GM21529 (cell line): ENCODE measurements around the gene DTNB.
"Not testable (repeated sequence)": the region's sequence is repeated elsewhere in the genome, so short reads cannot be mapped to it uniquely, and the experiment has no call there.

Experiments used
- ATAC-seq: cut with Tn5 transposase; IDR thresholded peaks from one replicate; pipeline ENCODE4 v1.9.1; 2021; ENCODE audit not compliant: unreplicated experiment

DTNB gene

DNA sequence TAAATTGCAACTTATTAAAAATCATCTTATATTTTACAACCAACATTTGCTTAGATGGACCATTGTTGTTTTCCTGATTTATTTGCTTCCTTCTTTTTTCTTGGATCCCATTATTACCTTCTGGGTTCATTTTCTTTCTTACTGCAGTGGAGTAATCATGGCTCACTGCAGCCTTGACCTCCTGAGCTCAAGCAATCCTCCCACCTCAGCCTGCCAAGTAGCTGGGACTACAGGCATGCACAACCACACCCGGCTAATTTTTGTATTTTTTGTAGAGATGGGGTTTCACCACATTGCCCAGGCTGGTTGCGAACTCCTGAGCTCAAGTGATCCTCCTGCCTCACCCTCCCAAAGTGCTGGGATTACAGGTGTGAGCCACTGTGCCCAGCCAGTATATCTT is 123.8 kb downstream of the DTNB start:
- ATAC-seq, result not testable (repeated sequence)

DNA sequence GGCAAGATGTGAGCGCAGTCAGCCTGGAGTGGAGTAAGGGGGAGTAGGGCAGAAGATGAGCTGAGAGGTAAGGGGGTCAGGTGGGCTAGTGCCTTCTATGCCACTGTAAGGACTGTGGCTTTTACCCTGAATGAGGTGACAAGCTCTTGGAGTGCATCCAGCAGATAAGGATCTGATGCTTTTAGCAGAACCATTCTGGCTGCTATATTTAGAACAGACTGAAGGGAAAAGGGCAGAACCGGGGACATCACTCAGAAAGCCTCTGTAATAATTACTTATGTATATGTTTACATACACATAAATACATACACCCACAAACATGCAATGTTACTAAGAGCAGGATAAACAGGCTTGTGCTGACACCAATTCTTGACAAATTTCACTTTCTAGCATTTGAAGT is 124.8 kb downstream of the DTNB start:
- no peak for ATAC-seq

DNA sequence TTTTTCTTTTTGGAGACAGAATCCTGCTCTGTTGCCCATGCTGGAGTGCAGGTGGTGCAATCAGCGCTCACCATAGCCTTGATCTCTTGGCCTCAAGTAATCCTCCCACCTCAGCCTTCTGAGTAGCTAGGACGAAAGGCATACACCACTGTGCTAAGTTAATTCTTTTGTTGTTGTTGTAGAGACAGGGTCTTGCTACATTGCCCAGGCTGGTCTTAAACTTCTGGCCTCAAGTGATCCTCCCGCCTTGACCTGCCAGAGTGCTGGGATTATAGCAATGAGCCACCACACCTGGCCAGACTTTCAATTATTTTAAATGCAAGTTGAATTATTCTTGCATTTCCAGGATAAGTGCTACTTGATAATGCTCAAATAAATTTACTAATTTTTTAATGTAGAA is 126.5 kb downstream of the DTNB start:
- no peak for ATAC-seq

DNA sequence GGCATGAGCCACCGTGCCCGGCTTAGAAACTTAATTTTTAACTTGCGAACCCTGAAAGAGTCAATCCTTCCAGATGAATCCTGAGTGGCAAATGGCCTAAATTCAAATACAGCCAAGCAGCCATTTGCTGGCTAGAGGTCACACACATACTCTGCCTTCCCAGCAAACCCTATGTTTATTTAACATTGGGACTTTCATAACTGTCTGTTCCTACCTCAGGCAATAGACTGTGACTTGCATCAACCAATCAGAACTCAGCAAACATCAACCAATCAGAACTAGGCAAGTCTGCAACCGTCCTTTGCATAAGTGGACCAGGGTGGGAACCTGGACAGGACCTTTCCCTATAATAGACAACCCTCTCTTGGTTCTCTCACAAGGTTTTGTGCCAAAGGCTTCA is 127.5 kb downstream of the DTNB start:
- no peak for ATAC-seq

DNA sequence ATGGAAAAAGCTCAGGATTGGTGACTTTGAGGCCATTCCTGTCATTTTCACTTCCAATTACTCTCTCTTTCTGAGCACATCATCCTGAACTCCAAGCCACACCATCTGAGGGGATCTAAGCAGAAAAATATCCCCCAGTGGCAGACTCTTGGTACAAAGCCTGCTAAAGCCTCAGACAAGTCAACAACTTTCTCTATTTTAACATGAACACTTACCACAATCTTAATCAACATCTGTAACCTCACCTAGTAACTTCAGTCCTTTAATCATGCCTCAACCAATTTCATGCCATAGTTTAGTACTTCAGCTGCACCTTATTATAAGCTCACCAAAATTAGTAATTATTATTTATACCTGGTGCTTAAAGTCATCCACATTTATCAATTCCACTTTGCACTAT is 128.9 kb downstream of the DTNB start:
- no peak for ATAC-seq

DNA sequence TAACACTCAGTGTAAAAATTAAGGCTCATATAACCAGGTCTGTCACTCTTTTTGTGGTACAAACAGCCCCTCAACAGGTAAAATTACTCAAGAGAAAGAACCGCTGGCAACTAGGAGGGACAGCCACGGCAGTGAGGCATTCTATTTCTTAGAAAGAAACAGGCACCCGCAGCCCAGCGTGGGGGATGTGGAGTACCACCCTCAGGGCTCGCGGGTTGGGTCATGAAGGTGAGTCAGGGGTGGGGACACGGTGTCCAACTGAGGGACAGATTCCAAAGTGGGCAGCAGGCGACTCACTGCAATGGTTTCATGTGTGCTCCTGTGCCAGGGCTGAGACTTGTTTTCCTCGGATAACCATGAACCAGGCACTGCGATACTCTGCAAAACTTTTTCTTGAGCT is 129.4 kb downstream of the DTNB start:
- ATAC-seq, result no peak

DNA sequence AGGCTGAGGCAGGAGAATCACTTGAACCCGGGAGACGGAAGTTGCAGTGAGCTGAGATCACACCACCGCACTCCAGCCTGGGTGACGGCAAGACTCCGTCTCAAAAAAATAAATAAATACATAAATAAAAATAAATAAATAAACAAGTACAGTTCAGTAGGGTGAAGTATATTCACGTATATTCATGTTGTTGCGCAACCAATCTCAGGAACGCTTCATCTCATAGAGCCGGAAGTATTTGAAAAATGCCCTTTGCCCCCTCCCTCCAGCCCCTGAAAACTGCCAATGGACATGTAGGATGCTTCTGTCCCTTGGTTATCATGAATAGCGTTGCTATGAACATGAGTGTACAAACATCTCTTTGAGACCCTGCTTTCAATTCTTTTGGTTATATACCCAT is 132.0 kb downstream of the DTNB start:
- ATAC-seq, result no peak

DNA sequence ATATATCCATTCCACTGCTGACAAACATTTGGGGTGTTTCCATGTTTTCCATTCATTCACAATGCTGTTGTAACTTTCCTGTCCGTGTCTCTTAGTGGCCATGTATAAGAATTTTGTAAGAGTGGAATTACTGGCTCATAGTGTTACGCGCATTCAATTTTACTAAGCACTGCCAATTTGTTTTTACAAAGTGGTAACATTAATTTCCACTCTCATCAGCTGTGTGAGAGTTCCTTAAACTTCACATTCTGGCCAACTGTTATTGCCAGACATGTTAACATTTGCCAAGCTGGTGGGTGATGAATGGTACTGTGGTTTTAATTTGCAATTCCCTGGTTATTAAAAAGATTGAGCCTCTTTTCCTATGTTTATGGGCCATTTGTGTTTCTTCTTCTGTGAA is 134.2 kb downstream of the DTNB start:
- no peak for ATAC-seq

DNA sequence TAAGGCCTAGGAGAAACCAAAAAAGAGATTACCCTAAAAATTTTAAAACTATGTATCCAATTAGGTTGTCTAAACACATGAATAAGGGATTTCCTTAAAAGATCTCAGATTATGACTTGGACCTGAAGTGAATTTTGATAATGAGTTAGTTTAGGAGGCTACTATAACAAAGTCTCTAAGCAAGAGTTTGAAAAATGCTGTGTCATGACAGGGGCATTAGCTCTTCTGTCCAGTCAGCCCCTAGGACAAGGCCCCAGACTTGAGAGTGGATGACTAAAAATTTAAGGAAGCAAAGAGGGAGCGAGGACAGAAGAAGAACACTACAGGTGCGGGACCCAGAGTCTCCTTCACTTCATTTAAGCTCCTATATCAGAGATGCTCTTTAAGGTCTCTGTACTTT is 135.9 kb downstream of the DTNB start:
- ATAC-seq, result no peak

DNA sequence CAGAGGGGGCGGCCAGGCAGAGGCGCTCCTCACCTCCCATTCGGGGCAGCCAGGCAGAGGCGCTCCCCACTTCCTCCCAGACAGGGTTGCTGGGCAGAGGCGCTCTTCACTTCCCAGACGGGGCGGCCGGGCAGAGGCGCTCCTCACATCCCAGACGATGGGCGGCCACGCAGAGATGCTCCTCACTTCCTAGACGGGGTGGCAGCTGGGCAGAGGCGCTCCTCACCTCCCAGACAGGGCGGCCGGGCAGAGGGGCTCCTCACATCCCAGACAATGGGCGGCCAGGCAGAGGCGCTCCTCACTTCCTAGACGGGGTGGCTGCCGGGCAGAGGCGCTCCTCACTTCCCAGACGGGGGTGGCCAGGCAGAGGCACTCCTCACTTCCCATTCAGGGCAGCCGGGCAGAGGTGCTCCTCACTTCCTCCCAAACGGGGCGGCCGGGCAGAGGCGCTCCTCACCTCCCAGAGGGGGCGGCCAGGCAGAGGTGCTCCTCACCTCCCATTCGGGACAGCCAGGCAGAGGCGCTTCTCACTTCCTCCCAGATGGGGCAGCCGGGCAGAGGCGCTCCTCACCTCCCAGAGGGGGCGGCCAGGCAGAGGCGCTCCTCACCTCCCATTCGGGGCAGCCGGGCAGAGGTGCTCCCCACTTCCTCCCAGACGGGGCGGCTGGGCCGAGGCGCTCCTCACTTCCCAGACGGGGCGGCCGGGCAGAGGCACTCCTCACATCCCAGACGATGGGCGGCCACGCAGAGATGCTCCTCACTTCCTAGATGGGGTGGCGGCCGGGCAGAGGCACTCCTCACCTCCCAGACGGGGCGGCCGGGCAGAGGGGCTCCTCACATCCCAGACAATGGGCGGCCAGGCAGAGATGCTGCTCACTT is 137.7 kb downstream of the DTNB start:
- ATAC-seq, result not testable (repeated sequence)

DNA sequence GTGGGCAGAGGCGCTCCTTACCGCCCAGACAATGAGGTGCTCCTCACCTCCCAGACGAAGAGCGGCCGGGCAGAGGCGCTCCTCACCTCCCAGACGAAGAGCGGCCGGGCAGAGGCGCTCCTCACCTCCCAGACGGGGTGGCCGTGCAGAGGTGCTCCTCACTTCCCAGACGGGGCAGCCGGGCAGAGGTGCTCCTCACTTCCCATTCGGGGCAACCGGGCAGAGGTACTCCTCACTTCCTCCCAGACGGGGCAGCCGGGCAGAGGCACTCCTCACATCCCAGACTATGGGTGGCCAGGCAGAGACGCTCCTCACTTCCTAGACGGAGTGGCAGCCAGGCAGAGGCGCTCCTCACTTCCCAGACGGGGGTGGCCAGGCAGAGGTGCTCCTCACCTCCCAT is 138.4 kb downstream of the DTNB start:
- not testable (repeated sequence) for ATAC-seq

DNA sequence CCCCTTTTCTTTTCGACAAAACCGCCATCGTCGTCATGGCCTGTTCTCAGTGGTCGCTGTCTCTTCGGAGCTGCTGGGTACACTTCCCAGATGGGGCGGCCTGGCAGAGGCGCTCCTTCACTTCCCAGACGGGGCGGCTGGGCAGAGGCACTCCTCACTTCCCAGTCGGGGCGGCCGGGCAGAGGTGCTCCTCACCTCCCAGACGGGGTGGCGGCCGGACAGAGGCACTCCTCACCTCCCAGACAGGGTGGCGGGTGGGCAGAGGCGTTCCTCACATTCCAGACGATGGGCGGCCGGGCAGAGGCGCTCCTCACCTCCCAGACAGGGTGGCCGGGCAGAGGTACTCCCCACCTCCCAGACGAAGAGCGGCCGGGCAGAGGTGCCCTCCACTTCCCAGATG is 138.9 kb downstream of the DTNB start:
- ATAC-seq, result no peak

DNA sequence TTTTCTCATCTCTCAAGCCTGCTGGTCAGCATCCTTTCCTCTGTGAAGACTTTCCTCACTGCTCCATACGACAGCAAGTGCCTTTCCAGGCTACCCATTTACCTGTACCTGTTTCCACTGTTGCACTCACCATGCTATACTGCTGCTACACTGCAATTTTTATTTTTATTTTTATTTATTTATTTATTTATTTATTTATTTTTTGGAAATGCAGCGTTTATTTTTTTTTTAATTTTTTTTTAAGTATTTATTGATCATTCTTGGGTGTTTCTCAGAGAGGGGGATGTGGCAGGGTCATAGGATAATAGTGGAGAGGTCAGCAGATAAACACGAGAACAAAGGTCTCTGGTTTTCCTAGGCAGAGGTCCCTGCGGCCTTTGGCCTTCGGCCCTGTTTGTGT is 139.6 kb downstream of the DTNB start:
- not testable (repeated sequence) for ATAC-seq

DNA sequence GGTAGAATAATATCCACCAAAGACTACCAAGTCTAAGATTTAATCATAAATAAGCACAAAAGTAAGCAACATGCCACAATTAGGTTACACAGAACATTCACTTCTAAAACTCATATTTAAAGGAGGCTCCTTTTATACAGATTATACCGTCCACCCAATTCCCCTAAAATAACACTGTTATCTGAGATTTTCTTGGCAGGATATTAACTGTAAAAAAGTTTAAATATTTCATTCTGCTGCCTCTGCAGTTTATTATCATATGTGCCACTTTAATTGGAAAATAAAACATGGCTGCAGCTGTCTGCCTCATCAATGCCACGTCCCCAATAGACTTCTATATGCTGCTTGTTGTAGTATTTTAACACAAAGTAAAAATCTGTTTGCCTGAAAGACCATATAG is 140.9 kb downstream of the DTNB start:
- no peak for ATAC-seq

DNA sequence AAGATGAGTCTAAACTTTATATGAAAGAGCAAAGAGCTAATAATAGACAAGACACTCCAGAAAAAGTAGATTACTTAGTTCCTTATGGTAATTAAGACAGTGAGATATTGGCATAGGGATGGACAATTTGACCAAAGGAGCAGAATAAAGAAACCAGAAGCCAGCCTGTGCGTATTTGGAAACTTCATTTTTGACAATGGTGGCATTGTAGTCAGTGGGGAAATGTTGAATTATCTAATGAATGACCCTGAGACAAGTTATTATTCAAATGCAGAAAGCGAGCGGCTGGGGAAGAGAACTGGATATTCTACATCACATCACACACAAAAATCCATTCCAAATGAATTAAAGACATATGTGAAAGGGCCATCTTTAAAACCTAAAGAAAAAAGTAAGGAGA is 144.3 kb downstream of the DTNB start:
- ATAC-seq, result no peak

DNA sequence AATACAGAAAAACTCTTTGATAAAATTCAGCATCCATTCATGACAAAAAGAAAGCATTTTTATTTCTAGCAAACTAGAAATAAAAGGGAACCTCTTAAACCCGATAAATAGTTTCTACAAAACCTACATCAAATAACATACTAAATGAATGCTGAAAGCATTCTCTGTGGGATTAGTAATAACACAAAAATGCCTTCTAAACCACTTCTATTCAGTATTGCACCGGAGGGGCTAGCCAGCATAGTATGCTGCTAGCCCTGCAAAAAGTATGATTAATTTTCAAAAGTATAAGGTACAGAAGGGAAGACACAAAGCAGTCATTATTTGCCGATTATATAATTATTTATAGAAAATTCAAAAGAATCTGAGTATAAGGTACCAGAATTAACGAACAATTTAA is 145.2 kb downstream of the DTNB start:
- ATAC-seq, result no peak

DNA sequence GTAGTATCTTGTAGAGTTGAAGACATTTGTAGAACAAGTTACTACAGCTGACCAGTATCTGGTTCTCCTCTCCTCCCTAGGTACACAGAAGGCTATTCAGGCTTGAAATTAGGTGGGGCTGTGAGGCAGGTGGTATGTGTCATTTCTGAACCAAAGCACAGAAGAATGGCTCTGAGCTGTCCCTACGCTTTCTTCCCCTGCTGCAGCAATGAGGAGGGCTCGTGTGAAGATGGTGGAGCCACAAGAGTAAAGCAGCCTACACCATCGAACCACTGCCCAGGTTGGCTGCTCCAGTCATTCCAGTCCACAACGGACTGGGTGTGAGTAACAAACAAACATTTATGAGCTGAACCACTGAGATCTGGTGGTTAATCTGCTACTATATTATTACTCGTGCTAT is 148.9 kb downstream of the DTNB start:
- ATAC-seq, result no peak

DNA sequence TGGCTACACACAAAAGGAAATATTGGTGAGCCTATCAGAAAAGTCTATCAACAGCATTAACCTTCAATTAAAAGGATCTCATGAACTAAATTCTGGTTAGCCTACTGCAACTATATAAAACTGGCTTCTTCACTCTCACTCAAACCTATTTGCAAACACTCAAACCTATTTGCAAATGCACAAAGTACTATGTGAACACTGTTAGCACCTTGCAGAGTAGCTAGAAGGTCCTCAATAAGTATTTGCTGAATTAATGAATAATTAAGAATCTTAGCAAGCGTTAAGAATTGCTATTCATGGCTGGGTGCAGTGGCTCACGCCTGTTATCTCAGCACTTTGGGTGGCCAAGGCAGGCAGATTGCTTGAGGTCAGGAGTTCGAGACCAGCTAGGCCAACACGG is 150.3 kb downstream of the DTNB start:
- no peak for ATAC-seq

DNA sequence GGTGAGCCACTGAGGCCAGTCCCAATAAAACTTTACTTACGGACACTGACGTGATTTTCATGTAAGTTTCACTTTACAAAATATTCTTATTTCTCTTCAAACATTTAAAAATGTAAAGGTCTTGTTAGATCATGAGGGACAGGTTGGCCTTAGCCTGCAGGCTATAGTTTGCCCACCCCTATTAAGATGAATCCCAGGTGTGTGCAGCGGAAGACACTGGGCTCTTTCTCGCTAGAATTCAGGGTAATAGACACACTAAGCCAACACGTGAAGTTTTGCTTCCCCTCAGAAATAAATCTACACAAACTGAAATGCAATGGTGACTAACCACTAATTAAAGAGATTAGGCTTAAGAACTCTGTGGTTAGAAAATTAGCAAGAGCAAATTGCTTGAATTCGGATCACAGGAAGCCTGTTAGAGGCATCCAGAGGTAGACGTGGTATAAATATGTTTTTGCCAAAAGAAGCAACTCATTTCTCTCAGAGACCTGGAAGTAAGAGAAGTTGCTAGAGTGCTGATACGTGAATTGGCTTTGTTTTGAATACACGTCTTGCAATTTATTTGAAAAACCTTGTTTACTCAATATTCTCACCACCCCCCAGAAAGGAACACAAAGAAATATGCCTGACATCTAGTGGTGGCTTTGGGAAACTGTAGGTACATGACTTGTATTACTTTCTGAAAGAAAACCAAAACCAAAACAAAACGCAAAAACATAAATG is 151.6 kb downstream of the DTNB start:
- ATAC-seq, result peak; percentile 82

DNA sequence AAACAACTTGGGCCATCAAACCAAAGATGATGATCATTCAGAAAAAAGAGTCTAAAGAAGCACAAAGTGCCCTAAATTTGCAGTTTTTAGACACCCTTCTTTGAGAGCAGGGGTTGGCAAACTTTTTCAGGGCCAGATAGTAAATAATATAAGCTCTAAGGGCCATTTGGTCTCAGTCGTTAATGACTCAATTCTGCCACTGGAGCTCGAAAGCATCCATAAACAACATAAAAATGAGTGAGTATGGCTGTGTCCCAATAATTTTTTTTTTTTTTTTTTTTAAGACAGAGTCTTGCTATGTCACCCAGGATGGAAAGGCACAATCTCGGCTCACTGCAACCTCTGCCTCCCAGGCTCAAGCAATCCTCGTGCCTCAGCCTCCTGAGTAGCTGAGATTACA is 152.3 kb downstream of the DTNB start:
- ATAC-seq, result no peak

DNA sequence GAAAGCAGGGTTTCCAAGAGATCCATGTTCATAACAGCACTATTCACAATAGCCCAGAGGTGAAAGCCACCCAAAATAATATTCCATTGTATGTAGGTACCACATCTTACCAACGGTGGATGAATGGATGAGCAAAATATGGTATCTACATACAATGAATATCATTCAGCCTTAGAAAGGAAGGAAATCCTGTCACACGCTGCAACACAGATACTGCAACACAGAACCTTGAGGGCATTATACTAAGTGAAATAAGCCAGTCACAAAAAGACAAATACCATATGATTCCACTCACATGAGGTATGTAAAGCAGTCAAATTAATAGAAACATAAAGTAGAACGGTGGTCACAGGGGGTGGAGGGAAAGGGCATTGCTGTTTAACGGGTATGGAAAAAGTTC is 155.7 kb downstream of the DTNB start:
- no peak for ATAC-seq

DNA sequence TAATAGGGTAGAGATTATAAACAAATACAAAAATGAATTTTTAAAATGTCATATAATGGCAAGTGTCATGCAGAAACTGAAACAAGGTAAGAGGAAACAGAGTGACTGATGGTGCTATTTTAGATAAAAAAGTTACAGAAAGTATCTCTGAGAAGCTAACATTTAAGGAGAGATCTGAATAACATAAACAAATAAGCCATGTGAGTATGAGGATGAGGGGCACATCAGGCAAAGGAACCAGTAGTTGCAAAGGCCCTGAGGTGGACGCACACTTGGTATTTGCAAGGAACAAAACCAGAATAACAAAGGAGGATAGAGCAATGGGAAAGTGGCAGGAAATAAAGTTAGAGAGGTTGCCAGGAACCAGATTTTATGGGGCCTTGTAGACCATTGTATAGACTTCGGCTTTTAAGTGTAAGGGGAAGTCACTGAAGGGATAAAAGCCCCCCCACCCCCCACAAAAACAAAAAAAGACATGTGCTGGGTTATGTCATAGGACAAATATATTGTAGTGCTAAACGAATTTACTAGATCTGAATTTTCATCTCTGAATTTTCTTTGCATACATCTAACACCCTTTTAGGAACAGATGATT is 159.2 kb downstream of the DTNB start:
- ATAC-seq, result no peak
